ENCODE results near the gene PKN3. TPM values are rescaled to one million over a fixed set of nuclear protein-coding genes. Genes with fewer than 3 reads are reported as not detected.
A peak's percentile ranks its signal among the peaks of the same experiment; 100 is the strongest.
"Not testable (repeated sequence)": the region's sequence is repeated elsewhere in the genome, so short reads cannot be mapped to it uniquely, and the experiment has no call there.

Gene PKN3
- total RNA-seq = 14.7 TPM
- long read RNA-seq, partial matches to known transcripts = 16 of 34 reads
- long read RNA-seq, other reads (novel, unspliced or antisense) = 16 of 34 reads

- DNase-seq (ENCODE audit: low spot score) = peak; percentile 97
Measured at GRCh38 chr9:128702445-128702948, at the start of gene PKN3. Gene PKN3 (plus strand): TSS chr9:128702503. CDS start chr9:128702916, 413 bp downstream.

- no peak for DNase-seq (ENCODE audit: low spot score)
Measured at GRCh38 chr9:128653908-128654307, 48.4 kb upstream of the PKN3 start.

GRCh38 chr9:128654481-128654880, 47.8 kb upstream of the PKN3 start:
- DNase-seq (ENCODE audit: low spot score) = no peak

GRCh38 chr9:128656416-128657343, 45.6 kb upstream of the PKN3 start, which contains the start of gene DYNC2I2:
Gene DYNC2I2 (minus strand): TSS chr9:128656847. CDS start chr9:128656726, 121 bp downstream.
- DNase-seq (ENCODE audit: low spot score) = peak; percentile 99

- DNase-seq (ENCODE audit: low spot score) = no peak
Measured at GRCh38 chr9:128657344-128657704, 45.0 kb upstream of the PKN3 start.

GRCh38 chr9:128657796-128658195, 44.5 kb upstream of the PKN3 start:
- no peak for DNase-seq (ENCODE audit: low spot score)

GRCh38 chr9:128666481-128666941, 35.8 kb upstream of the PKN3 start:
- DNase-seq (ENCODE audit: low spot score) = not testable (repeated sequence)

GRCh38 chr9:128669786-128670185, 32.5 kb upstream of the PKN3 start:
- DNase-seq (ENCODE audit: low spot score) = no peak

GRCh38 chr9:128675382-128675781, 26.9 kb upstream of the PKN3 start:
- DNase-seq (ENCODE audit: low spot score) = no peak

GRCh38 chr9:128677794-128678193, 24.5 kb upstream of the PKN3 start:
- no peak for DNase-seq (ENCODE audit: low spot score)

GRCh38 chr9:128683340-128684064, 18.8 kb upstream of the PKN3 start:
- DNase-seq (ENCODE audit: low spot score) = no peak

GRCh38 chr9:128684065-128684324, 18.3 kb upstream of the PKN3 start:
- no peak for DNase-seq (ENCODE audit: low spot score)

GRCh38 chr9:128684325-128685199, 17.7 kb upstream of the PKN3 start:
- DNase-seq (ENCODE audit: low spot score) = no peak

GRCh38 chr9:128685636-128686489, 16.4 kb upstream of the PKN3 start:
- DNase-seq (ENCODE audit: low spot score) = no peak

GRCh38 chr9:128687453-128687852, 14.8 kb upstream of the PKN3 start:
- no peak for DNase-seq (ENCODE audit: low spot score)

GRCh38 chr9:128688501-128689292, 13.6 kb upstream of the PKN3 start, which contains the start of gene SET:
Gene SET (plus strand): TSS chr9:128689222. CDS start chr9:128689583, 361 bp downstream.
- DNase-seq (ENCODE audit: low spot score) = peak; percentile 97

- no peak for DNase-seq (ENCODE audit: low spot score)
Measured at GRCh38 chr9:128689293-128689774, 13.0 kb upstream of the PKN3 start.

- DNase-seq (ENCODE audit: low spot score) = no peak
Measured at GRCh38 chr9:128689820-128690683, 12.3 kb upstream of the PKN3 start.

Measured in mesenteric fat pad (tissue), 1 donor.